ENCODE data around the gene AGBL3.

The AGBL3 gene

GRCh38 chr7:135150072-135150782 lies 163.9 kb downstream of the AGBL3 start:
- no peak for DNase-seq

GRCh38 chr7:135151132-135151531 lies 164.8 kb downstream of the AGBL3 start:
- DNase-seq = no peak

- DNase-seq = no peak
Observed at GRCh38 chr7:135151533-135151932, 165.2 kb downstream of the AGBL3 start.

- DNase-seq = no peak
Observed at GRCh38 chr7:135152442-135152841, 166.1 kb downstream of the AGBL3 start.

- DNase-seq = no peak
Observed at GRCh38 chr7:135154734-135155133, 168.4 kb downstream of the AGBL3 start.

GRCh38 chr7:135156290-135156689 lies 170.0 kb downstream of the AGBL3 start:
- no peak for DNase-seq

- DNase-seq = no peak
Observed at GRCh38 chr7:135158141-135158655, 171.9 kb downstream of the AGBL3 start.

- no peak for DNase-seq
Observed at GRCh38 chr7:135158874-135159273, 172.6 kb downstream of the AGBL3 start.

GRCh38 chr7:135159359-135160085 lies 173.2 kb downstream of the AGBL3 start:
- DNase-seq = no peak

GRCh38 chr7:135160098-135160857 lies 174.0 kb downstream of the AGBL3 start:
- DNase-seq = no peak

GRCh38 chr7:135160858-135161653 lies 174.7 kb downstream of the AGBL3 start:
- no peak for DNase-seq

- no peak for DNase-seq
Observed at GRCh38 chr7:135161669-135162068, 175.4 kb downstream of the AGBL3 start.

GRCh38 chr7:135162382-135163001 lies 176.2 kb downstream of the AGBL3 start:
- no peak for DNase-seq

GRCh38 chr7:135164357-135165061 lies 178.2 kb downstream of the AGBL3 start:
- no peak for DNase-seq

GRCh38 chr7:135165862-135166261 lies 179.6 kb downstream of the AGBL3 start:
- DNase-seq = no peak

GRCh38 chr7:135166338-135166990 lies 180.2 kb downstream of the AGBL3 start:
- no peak for DNase-seq

GRCh38 chr7:135167365-135167917 lies 181.1 kb downstream of the AGBL3 start:
- no peak for DNase-seq

- DNase-seq = no peak
Observed at GRCh38 chr7:135168001-135168400, 181.7 kb downstream of the AGBL3 start.

GRCh38 chr7:135168489-135169140 lies 182.3 kb downstream of the AGBL3 start:
- no peak for DNase-seq
